K562 (cell line): ENCODE data around the gene RPL29. TPM values are rescaled to one million over a fixed set of nuclear protein-coding genes. Genes with fewer than 3 reads are reported as not detected.

Experiments
- CBFB ChIP-seq: sonication (generic); formaldehyde crosslinking; IDR thresholded peaks from 2 replicates; pipeline ENCODE4 v1.4.0; 2020; ENCODE audit warnings: mild to moderate bottlenecking, missing genetic modification reagents
- CBX1 ChIP-seq: sonication (generic); IDR thresholded peaks from 2 replicates; pipeline ENCODE4 v1.6.1; 2016; ENCODE audit warnings: antibody characterized with exemption, low read depth, mild to moderate bottlenecking
- CHD2 ChIP-seq: IDR thresholded peaks from 2 replicates; pipeline ENCODE4 v1.6.1; 2011; ENCODE audit warnings: low read depth, low read length
- FUS ChIP-seq: fragments of 200-400 bp; formaldehyde crosslinking; optimal IDR thresholded peaks from 2 replicates; pipeline ENCODE3; 2017; ENCODE audit warnings: low read depth, low read length
- GATA2 ChIP-seq: sonication (generic); formaldehyde crosslinking; IDR thresholded peaks from 2 replicates; pipeline ENCODE4 v1.4.0; 2020; ENCODE audit warnings: mild to moderate bottlenecking, missing genetic modification reagents
- KDM4B ChIP-seq, 2 experiments: fragments of 450-650 bp in 1 of 2; sonication (generic) in 1 of 2; IDR thresholded peaks; 2 replicates each; pipeline ENCODE4 v1.6.1; 2016 to 2017; ENCODE audit warnings: borderline replicate concordance in 2 of 2, antibody characterized with exemption in 1 of 2, low read depth in 1 of 2, mild to moderate bottlenecking in 1 of 2
- MBD2 ChIP-seq: sonication (generic); IDR thresholded peaks from 2 replicates; pipeline ENCODE4 v1.6.1; 2016; ENCODE audit warnings: low read depth, borderline replicate concordance
- MCM5 ChIP-seq: fragments of 450-650 bp; IDR thresholded peaks from 2 replicates; pipeline ENCODE4 v1.6.1; 2016; ENCODE audit warnings: low read depth
- POLR2H ChIP-seq: IDR thresholded peaks from 2 replicates; pipeline ENCODE4 v1.6.1; 2016; ENCODE audit warnings: missing genetic modification characterization, low read depth, mild to moderate bottlenecking, control low read depth, missing compliant biosample characterization, moderate library complexity
- PTBP1 ChIP-seq: fragments of 200-400 bp; formaldehyde crosslinking; IDR thresholded peaks from 2 replicates; pipeline ENCODE4 v1.6.1; 2017; ENCODE audit warnings: low read depth, low read length
- SMAD2 ChIP-seq: fragments of 150-350 bp; IDR thresholded peaks from 2 replicates; pipeline ENCODE4 v1.6.1; 2014; ENCODE audit warnings: low read depth, mild to moderate bottlenecking, low read length
- TARDBP ChIP-seq: fragments of 450-650 bp; IDR thresholded peaks from 2 replicates; pipeline ENCODE4 v1.6.1; 2016
- TRIM28 ChIP-seq: fragments of 450-650 bp; IDR thresholded peaks from 2 replicates; pipeline ENCODE4 v1.6.1; 2017
- ZBED1 ChIP-seq: IDR thresholded peaks from 2 replicates; pipeline ENCODE4 v1.6.1; 2014
- ZNF354B ChIP-seq: fragments of 250-450 bp; sonication (Bioruptor Pico); IDR thresholded peaks from 2 replicates; pipeline ENCODE4 v1.4.0; 2020
- ZNF551 ChIP-seq: fragments of 250-450 bp; sonication (Bioruptor Pico); IDR thresholded peaks from 2 replicates; pipeline ENCODE4 v1.5.0; 2021; ENCODE audit warnings: mild to moderate bottlenecking, moderate library complexity
- polyA plus RNA-seq, 8 experiments: library from polyadenylated mRNA; depleted of rRNA in 4 of 8; stranded (reverse) in 5 of 8; unstranded in 3 of 8; fragments of >200 nt; fragmentation: Nextera tagmentation in 2 of 8; fragmentation: Illumina TruSeq in 1 of 8; extraction: Ambion mirVana in 2 of 8; extraction: Trizol in 1 of 8; gene quantifications; 2 replicates each; pipeline versions ENCODE4 v1.2.1 to v1.2.3, GENCODE V29; 2011 to 2014; ENCODE audit warnings: inconsistent platforms in 1 of 8, missing spikeins in 1 of 8
- total RNA-seq, 7 experiments: library from RNA; depleted of rRNA in 6 of 7; stranded (reverse); fragments of >200 nt in 6 of 7; fragmentation: Illumina TruSeq in 2 of 7; extraction: Trizol in 2 of 7; gene quantifications; 2 replicates each; pipeline versions ENCODE4 v1.2.1 to v1.2.3, GENCODE V29; 2011 to 2021; ENCODE audit warnings: low replicate concordance in 1 of 7
- TF ChIP-seq, protein P1 (sequence below): conservative IDR thresholded peaks from 2 replicates; pipeline ENCODE4 v1.6.1; 2011; ENCODE audit warnings: low read depth, mild to moderate bottlenecking, low read length; ENCODE audit not compliant: control insufficient read depth
- TF ChIP-seq, protein P2 (sequence below), 2 experiments: fragments of 450-650 bp; conservative IDR thresholded peaks; 2 replicates each; pipeline ENCODE4 v1.6.1; 2017; ENCODE audit warnings: mild to moderate bottlenecking in 2 of 2, moderate library complexity in 2 of 2
- TF ChIP-seq, protein P3 (sequence below): fragments of 250-450 bp; sonication (Bioruptor Pico); IDR thresholded peaks from 2 replicates; pipeline ENCODE4 v1.5.0; 2021; ENCODE audit warnings: mild to moderate bottlenecking, moderate library complexity
- TF ChIP-seq, protein P4 (sequence below): fragments of 450-650 bp; IDR thresholded peaks from 2 replicates; pipeline ENCODE4 v1.7.1; 2018; ENCODE audit warnings: mild to moderate bottlenecking, low read depth; ENCODE audit not compliant: partially characterized antibody

The RPL29 gene
- total and polyA plus RNA-seq, 9 of the 15 experiments (the other 6 are each of a cell fraction or from before 2014, with no cell fraction given), result 568 to 1,475 (median 1,104) TPM

DNA sequence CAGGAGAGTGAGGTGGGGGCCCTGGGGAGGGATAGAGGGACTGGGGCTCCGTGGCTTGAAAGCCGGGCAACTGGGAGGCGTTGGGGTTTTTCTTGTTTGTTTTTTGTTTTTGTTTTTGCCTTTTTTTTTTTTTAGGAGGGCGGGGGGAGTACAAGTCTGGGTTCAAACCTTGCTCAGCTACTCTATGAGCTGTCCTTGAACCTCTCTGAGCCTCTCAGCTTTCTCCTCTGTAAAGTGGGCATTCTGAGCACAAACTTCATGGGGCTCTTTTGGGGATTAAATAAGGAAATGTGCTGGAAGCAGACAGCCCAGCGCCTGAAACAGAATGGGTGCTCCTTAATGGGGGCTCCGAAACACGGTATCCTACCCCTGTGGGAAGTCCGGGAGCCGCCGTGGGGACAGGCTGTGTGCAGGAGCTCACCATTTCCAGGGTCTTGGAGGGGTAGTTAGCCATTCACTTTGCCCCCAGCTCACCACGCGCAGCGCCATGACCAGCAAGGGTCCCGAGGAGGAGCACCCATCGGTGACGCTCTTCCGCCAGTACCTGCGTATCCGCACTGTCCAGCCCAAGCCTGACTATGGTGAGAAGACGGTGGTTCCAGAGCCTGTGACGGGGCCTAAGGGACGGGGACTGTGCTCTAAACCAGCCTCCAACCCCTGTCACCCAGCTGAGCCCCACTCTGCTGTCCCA is 12.0 kb downstream of the RPL29 start (continued):
- TF ChIP-seq, protein P1, sequence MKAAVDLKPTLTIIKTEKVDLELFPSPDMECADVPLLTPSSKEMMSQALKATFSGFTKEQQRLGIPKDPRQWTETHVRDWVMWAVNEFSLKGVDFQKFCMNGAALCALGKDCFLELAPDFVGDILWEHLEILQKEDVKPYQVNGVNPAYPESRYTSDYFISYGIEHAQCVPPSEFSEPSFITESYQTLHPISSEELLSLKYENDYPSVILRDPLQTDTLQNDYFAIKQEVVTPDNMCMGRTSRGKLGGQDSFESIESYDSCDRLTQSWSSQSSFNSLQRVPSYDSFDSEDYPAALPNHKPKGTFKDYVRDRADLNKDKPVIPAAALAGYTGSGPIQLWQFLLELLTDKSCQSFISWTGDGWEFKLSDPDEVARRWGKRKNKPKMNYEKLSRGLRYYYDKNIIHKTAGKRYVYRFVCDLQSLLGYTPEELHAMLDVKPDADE, result no peak
- TF ChIP-seq, protein P2, sequence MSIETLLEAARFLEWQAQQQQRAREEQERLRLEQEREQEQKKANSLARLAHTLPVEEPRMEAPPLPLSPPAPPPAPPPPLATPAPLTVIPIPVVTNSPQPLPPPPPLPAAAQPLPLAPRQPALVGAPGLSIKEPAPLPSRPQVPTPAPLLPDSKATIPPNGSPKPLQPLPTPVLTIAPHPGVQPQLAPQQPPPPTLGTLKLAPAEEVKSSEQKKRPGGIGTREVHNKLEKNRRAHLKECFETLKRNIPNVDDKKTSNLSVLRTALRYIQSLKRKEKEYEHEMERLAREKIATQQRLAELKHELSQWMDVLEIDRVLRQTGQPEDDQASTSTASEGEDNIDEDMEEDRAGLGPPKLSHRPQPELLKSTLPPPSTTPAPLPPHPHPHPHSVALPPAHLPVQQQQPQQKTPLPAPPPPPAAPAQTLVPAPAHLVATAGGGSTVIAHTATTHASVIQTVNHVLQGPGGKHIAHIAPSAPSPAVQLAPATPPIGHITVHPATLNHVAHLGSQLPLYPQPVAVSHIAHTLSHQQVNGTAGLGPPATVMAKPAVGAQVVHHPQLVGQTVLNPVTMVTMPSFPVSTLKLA (conservative IDR thresholded peaks at IDR 0.05), result no peak; a peak in 1 of 4 replicates
- TF ChIP-seq SMAD2 (no peak), KDM4B (IDR thresholded peaks at IDR 0.05; ENCODE audit: borderline replicate concordance in 2 of 2, low read depth in 1 of 2) (no peak), PTBP1 (no peak), MCM5 (no peak), FUS (no peak), TRIM28 (no peak; the same call in 1 of the 2 replicates), GATA2 (no peak), CHD2 (no peak), TARDBP (no peak), ZNF354B (no peak), CBX1 (peak; percentile 81; the same call in 1 of the 2 replicates), POLR2H (tag) (peak; percentile 92), MBD2 (no peak), CBFB (CRISPR knock-in tag) (no peak), ZNF551 (no peak), ZBED1 (no peak)
- TF ChIP-seq, protein P3, sequence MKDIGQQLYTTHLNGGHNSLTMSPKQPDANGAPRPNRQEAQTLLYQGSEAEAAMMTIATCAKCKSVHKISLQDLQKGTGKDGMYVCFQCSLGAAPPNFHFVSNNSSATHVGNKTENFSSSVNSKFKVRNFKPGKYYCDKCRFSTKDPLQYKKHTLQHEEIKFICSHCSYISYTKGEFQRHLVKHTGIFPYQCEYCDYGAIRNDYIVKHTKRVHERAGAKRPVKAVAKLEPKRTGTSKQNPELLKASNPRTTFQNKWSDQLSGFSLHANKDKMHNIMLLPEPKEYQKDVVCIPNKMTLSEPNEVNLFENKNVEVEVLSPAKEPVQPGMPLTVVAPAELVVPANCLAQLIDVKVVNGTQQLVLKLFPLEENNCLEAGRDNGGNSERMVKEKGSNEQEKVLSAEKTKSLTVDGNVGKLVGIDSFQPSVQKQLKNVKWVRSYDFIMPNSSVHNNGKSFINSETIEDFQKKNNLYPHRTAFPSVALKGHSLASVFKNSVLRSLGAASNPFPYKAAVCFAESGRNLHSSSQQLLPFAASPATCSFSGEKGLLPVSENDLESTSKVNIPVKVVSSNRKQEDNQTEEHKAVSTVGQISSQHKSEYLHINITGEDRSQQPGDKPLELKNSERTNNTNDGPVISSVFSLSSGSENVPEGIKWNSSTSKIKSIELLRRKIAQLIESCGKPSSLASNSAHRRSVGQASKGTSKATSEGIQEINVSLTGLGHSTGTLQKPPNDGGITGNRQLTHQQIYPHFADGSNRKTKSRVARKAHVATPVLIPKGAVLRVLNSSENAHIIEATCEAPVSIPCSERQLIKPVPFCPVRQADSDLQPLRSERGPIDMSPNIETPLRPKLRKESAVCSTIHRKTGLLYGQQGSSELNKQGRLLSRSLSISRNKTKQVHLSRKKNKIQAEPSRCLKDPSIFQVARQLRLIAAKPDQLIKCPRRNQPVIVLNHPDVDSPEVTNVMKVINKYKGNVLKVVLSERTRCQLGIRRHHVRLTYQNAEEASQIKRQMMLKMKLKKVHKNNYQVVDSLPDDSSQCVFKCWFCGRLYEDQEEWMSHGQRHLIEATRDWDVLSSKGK (CRISPR knock-in tag), result no peak
- TF ChIP-seq, protein P4, sequence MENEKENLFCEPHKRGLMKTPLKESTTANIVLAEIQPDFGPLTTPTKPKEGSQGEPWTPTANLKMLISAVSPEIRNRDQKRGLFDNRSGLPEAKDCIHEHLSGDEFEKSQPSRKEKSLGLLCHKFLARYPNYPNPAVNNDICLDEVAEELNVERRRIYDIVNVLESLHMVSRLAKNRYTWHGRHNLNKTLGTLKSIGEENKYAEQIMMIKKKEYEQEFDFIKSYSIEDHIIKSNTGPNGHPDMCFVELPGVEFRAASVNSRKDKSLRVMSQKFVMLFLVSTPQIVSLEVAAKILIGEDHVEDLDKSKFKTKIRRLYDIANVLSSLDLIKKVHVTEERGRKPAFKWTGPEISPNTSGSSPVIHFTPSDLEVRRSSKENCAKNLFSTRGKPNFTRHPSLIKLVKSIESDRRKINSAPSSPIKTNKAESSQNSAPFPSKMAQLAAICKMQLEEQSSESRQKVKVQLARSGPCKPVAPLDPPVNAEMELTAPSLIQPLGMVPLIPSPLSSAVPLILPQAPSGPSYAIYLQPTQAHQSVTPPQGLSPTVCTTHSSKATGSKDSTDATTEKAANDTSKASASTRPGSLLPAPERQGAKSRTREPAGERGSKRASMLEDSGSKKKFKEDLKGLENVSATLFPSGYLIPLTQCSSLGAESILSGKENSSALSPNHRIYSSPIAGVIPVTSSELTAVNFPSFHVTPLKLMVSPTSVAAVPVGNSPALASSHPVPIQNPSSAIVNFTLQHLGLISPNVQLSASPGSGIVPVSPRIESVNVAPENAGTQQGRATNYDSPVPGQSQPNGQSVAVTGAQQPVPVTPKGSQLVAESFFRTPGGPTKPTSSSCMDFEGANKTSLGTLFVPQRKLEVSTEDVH, result no peak
